GM18511 (cell line): ENCODE measurements around the gene FAM53C.
A peak's percentile ranks its signal among the peaks of the same experiment; 100 is the strongest.
"Not testable (repeated sequence)": the region's sequence is repeated elsewhere in the genome, so short reads cannot be mapped to it uniquely, and the experiment has no call there.

Experiments
- ATAC-seq: cut with Tn5 transposase; IDR thresholded peaks from one replicate; pipeline ENCODE4 v1.9.1; 2021; ENCODE audit warnings: mild to moderate bottlenecking, moderate library complexity; ENCODE audit not compliant: unreplicated experiment

The FAM53C gene

DNA sequence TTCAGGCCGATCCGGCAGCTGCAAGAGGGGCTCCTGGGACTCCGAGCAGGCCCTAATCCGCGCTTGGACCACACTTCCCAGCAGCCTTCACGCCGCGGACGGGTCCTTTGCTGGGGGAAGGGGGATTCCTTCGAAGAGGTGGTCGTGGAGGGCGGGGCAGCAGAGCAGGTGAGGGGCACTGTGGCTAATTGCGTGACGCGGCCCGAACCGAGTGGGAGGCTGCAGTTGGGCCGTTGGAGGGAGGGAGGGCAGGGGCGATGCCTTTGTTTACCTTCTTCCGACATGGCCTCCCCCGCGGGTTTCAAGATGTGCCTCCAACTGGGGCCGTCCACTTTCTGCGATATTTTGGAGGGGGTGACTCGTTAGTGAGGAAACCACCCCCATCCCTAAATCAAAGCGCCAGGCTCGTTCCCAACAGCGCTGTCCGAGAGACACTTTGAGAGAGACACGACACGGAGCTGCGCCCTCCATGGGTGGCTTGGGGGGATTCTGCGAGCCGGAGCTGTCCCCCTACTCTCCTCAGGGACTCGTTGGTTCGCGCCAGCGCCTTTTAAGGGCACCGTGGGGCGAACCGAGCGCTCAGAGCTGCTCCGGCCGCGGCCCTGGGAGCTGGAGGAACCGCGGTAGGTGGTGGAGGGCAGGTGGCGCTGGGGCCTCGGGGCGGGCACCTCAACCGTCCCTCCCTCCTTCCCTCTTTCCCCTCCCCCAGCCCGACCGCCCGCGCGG lies at the start of gene FAM53C:
Gene FAM53C, plus strand, starts transcription at position 582 of the 726 bp plus-strand sequence. CDS start 3,070 bp downstream, outside the sequence.
- ATAC-seq = peak; percentile 85

DNA sequence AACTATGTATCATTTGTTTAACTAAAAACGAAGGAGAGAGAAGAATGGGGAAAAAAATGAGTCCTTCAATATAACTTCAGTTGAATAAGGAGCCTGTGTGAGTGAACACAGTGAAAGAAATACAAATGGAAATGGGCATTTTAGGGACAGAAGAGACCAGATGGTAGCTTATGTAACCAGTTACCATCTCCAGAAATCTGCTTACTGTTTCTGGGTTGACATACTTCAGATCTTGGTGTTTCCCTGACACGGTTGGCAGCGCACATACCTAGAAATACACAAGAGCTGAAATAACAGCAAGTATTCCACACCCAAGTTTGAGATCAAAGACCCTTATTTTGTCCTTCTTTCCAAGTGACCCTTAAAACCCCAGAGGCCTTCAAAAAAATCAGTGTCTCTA lies 48.8 kb upstream of the FAM53C start:
- ATAC-seq = no peak

DNA sequence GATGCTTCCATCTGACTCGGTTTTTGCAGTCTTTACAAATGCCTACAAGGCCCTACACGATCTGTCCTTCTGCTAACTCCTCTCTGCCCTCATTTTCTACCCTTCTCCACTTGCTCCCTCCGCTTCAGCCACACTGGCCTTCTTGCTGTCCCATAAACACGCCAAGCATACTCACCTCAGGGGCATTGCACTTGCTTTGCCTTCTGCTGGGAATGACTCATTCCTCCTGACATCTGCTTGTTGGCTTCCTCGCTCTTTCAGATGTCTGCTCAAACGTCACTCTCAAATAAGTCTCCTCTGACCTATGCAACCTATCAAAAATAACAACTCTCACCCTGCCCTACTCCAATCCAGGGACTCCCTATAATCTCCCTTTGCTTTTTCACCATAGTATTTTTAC lies 34.7 kb upstream of the FAM53C start:
- ATAC-seq = no peak

DNA sequence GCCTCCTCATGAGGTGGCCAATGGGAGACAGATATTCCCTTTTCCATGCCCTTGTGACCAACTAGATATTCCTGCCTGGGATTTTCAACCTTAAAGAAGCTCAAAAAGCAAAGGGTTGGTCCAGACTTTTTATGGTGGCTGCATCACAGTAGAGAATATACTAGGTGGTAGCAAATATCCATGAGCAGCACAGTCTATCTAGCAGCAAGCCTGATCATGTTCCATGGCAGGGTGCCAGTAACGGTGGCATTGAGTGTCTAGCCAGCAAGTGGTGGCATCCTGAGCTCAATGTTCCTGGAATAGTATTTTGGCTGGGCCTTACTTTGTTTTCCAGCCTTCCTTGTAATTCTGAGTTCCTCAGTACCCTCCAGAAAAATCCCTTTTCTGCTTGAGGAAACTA lies 32.3 kb upstream of the FAM53C start:
- no peak for ATAC-seq

GRCh38 chr5:138315751-138316278 lies 22.3 kb upstream of the FAM53C start:
- no peak for ATAC-seq

DNA sequence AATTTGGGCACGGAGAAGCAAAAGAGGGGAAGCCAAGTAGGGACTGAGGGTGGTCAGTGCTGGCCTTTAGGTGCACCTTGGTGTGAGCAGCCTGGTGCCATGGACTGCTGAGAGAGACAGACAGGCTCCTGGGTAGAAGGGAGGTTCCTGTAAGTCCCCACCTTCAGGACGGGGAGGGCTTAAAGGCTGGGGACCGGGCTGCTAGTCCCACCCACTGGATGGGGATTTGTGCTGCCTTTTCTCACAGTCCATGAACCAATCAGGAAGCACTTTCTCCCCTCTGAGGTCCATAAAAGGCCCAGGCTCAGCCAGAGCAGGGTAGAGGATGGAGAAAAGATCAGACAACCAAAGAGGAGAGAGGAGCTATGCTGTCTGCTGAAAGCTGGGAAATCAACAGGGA lies 21.7 kb upstream of the FAM53C start:
- no peak for ATAC-seq

GRCh38 chr5:138318211-138318610 lies 19.9 kb upstream of the FAM53C start:
- ATAC-seq = not testable (repeated sequence)

DNA sequence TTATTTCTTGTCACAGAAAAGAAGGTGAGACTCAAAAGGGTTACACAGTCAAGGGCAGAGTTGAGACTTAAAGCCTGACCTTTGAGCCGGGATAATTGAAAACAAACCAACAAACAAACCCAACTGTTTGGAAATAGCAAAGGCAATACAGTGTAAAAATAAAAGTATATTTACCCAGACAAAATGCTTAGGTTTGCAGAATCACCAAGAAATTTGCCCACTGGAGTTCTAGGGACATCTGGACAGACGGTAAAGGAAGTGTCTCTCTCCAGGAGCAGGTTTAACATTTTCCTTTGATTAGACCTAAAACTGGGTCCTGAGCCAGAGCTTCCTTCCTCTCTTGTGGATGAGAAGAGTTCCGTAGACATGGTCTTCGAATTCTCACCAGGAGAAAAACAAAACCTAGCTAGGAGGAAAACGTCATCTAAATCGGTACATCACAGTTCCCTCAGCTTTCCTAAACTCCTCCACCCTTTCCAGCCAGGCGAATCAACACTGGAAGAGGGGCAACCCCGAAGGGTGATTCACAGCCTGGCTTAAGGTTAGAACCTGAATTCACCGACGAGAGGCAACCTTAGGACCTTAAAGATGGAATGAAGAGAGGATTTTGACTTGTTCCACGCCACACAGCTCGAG lies 7.1 kb upstream of the FAM53C start:
- ATAC-seq = no peak

DNA sequence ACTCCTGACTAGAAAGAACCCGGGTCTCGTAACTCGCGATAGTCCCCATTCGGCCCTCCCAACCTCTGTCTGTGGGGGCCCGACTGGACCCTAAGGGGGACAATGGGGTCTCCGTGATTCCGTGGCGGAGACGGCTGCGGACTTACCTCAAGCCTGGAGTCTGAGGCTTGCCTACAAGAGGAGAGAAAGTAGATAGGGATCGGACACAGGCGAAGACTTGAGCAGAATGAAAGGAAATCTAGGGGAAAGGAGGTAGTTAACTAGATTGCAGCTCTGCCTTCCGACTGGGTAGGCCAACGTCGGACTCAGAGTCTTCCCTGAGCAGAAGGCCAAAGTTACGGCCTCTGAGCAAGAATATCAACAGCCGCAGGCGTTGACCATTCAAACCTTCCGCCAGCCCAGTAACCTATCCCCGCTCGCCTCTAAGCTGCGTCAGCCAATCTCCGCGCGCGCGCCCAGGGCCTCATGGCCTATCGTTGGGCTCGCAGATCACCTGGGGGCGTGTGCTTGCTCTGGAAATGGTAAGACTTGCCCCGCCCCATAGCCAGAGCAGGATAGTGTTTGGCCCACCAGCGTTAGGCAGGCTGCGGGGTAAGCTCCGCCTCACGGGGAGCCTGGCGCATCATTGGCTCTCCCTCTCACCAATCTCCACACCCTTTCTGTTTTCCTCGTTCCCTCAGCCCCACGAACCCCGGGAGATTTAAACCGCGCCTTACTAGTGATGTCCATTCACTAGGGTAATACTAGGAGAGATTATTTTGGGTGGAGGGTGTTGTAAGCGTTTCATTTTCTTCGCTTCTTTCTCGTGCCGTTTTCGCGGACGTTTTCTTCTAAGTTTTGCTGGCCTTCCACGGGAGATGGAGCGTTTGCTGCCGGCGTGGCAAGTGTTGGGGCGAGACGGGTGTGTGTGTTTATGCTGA lies 6.4 kb upstream of the FAM53C start, which contains the start of gene CDC25C:
Gene CDC25C, minus strand, starts transcription at position 356 of the 920 bp plus-strand sequence. CDS start 624 bp downstream, outside the sequence.
- peak; percentile 100 for ATAC-seq

DNA sequence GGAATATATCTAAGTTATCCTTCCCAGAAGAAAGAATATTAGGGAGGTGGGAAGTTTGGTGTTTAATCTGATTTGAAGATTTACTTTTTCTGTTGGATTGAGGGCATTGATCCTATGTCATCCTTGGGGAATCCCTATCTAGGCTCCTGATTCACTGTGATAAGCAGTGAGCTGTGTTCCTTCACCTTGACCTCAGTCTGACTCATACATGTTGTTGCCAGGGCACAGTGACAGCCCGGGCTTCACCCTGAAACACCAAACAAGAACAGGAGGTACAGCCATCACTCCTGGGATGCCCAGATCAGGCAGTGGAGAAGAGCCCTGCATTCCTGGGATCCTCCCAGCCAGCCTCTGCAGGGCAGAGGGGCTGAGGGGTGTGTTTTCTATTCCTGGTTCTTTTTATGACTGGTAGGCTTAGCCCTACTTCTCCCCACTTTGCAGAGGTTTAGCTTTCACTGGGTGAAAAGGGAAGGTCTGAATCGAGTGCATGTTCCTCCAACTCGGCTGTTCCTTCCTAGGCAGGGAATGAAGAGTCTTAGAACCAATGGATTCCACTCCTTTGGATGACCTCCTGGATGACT lies 3.1 kb upstream of the FAM53C start:
- ATAC-seq = no peak

DNA sequence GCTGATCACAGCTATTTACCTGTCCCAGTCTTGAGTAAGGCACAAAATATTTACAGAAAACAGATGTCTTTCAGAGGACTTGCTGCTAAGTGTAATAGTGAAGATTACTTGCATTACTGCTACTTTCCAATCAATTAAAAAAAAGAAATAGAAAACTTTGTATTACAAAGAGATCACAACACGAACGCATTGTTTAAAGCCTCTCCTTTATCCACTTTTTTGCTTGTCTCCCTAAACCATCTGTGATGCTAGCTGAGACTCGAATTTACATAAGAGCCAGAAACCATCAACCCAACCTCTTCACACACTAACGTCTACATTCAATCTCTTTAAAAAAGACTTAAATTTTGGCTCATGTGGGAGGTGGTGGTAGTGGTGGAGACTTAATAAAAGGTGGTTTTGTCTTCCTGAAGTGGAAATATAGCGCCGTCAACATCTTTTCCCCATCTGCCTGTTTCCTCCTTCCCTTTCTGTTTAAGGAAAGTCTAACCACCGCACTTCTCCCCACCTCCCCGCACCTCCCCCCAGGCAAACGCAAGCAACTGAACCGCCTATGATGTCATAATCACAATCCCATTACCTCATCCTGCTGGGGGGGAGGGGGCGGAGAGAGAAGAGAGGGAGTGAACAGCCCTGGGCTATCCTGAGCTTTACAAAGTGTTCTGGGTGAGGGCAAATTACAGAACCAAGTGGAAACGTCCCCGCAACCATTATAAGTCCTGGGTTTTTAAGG lies 948 bp upstream of the FAM53C start:
- ATAC-seq = peak; percentile 30

- peak; percentile 15 for ATAC-seq
Measured at GRCh38 chr5:138338411-138339090, 485 bp downstream of the FAM53C start.

GRCh38 chr5:138339091-138339456 lies 1.0 kb downstream of the FAM53C start:
- ATAC-seq = no peak

- ATAC-seq = no peak
Measured at GRCh38 chr5:138339464-138339863, 1.4 kb downstream of the FAM53C start.

- no peak for ATAC-seq
Measured at GRCh38 chr5:138340008-138340407, 1.9 kb downstream of the FAM53C start.

DNA sequence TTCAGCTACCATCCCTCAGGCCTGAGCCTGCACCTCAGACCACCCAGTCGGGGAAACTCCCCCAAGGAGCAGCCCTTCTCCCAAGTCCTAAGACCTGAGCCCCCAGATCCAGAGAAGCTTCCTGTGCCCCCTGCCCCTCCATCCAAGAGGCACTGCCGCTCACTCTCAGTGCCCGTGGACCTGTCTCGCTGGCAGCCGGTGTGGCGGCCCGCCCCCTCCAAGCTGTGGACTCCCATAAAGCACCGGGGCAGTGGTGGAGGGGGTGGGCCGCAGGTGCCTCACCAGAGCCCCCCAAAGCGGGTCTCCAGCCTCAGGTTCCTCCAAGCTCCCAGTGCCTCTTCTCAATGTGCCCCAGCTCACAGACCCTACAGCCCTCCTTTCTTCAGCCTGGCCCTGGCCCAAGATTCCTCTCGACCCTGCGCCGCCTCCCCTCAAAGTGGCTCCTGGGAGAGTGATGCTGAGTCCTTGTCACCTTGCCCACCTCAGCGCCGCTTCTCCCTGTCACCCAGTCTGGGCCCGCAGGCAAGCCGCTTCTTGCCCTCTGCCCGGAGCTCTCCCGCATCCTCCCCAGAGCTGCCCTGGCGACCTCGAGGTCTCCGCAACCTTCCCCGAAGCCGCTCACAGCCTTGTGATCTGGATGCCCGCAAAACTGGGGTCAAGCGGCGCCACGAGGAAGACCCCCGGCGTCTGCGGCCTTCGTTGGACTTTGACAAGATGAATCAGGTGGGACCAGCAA lies 7.0 kb downstream of the FAM53C start:
- no peak for ATAC-seq

DNA sequence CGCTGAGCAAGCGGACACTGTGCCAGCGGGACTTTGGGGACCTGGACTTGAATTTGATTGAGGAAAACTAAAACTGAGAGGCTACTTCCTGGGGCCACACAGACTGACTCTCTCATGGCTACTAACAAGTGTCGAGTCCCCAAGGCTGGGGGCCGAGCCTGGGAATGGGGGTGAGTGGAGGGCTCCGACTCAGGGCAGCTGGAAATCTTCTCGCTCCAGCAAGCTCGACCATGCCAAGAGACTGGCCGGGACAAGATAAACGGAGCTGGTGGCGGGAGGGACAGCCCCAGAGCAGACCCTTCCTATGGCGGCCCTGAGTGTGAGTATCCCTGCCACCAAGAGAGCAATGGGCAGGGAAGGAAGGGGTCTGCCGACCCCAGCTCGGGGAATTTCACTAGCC lies 8.8 kb downstream of the FAM53C start:
- ATAC-seq = no peak

DNA sequence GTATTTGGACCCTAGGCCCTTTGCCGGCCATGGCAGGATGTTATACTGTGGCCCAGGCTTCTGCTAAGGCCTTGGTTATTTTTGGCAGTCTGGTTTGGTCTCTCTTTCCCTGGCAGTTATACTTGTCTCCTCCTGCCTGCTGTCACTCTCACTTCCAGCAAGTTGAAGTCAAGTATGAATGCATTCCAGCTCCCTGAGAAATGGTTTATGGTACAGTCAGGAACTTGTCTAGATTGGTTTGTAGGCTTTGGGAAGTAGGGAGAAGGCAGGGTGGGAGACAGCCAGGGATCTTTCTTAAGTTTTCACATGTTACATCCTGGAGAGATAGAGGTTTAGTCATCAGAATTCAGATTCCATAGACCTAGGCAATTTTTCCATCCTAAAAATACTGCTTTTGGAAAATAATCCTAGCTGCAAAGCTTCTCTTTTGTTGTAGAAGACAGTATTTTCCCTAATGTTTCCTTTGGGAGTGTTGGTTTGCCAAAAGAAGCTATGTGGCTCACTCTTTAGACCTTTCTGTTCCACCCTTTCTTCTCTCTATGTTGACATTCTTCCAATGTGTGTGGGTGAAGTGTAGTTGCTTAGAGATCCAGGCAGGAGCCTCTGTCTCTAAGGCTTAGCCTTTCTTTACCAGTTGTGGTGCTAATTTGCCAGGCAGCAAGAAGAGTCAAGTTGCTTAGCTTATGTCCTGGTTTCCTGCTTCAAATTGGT lies 11.9 kb downstream of the FAM53C start:
- no peak for ATAC-seq
